HepG2 (cell line): ENCODE data around the gene KISS1. TPM values are rescaled to one million over a fixed set of nuclear protein-coding genes. Genes with fewer than 3 reads are reported as not detected.

Experiments used
- BCL6 ChIP-seq: IDR thresholded peaks from 2 replicates; pipeline ENCODE4 v1.6.1; 2016; ENCODE audit warnings: missing genetic modification reagents, missing compliant biosample characterization
- BHLHE40 ChIP-seq: IDR thresholded peaks from 2 replicates; pipeline ENCODE4 v1.6.1; 2011; ENCODE audit warnings: low read length, improper control_type of control experiment
- CREM ChIP-seq, 2 experiments: sonication (generic) in 1 of 2; formaldehyde crosslinking in 1 of 2; IDR thresholded peaks; 2 replicates each; pipeline versions ENCODE4 v1.4.0 to v1.6.1; 2016 to 2020; ENCODE audit warnings: antibody characterized with exemption in 1 of 2, mild to moderate bottlenecking in 1 of 2, missing genetic modification reagents in 1 of 2
- FOXJ3 ChIP-seq: sonication (generic); formaldehyde crosslinking; IDR thresholded peaks from 2 replicates; pipeline ENCODE4 v1.4.0; 2020; ENCODE audit warnings: missing genetic modification reagents, mild to moderate bottlenecking, borderline replicate concordance
- HNF1B ChIP-seq: sonication (generic); formaldehyde crosslinking; IDR thresholded peaks from 2 replicates; pipeline ENCODE4 v1.5.1; 2020; ENCODE audit warnings: mild to moderate bottlenecking, moderate library complexity, missing genetic modification reagents
- HOXA3 ChIP-seq: sonication (generic); formaldehyde crosslinking; IDR thresholded peaks from 2 replicates; pipeline ENCODE4 v1.5.0; 2020; ENCODE audit warnings: missing genetic modification reagents
- MIER3 ChIP-seq: IDR thresholded peaks from 2 replicates; pipeline ENCODE4 v1.6.1; 2016; ENCODE audit warnings: missing compliant biosample characterization, borderline replicate concordance
- MTF2 ChIP-seq: sonication (generic); formaldehyde crosslinking; IDR thresholded peaks from 2 replicates; pipeline ENCODE4 v1.5.0; 2020; ENCODE audit warnings: missing genetic modification reagents, borderline replicate concordance
- RAD21 ChIP-seq: fragments of 450-650 bp; formaldehyde crosslinking; IDR thresholded peaks from 2 replicates; pipeline ENCODE4 v1.5.0; 2020; ENCODE audit warnings: mild to moderate bottlenecking
- SRY ChIP-seq: sonication (generic); formaldehyde crosslinking; IDR thresholded peaks from 2 replicates; pipeline ENCODE4 v1.8.0; 2022; ENCODE audit warnings: mild to moderate bottlenecking, missing genetic modification reagents
- STAT5B ChIP-seq: sonication (generic); formaldehyde crosslinking; IDR thresholded peaks from 2 replicates; pipeline ENCODE4 v1.4.0; 2020; ENCODE audit warnings: missing genetic modification reagents
- TEAD3 ChIP-seq: optimal IDR thresholded peaks from 2 replicates; pipeline ENCODE3; 2016; ENCODE audit warnings: borderline replicate concordance
- ZNF207 ChIP-seq: fragments of 450-650 bp; IDR thresholded peaks from 2 replicates; pipeline ENCODE4 v1.6.1; 2016; ENCODE audit warnings: antibody characterized with exemption, borderline replicate concordance
- ZNF232 ChIP-seq: sonication (generic); formaldehyde crosslinking; IDR thresholded peaks from 2 replicates; pipeline ENCODE4 v1.4.0; 2020; ENCODE audit warnings: missing genetic modification reagents, borderline replicate concordance
- ZNF580 ChIP-seq: IDR thresholded peaks from 2 replicates; pipeline ENCODE4 v1.6.1; 2016; ENCODE audit warnings: low read depth, borderline replicate concordance
- ZNF737 ChIP-seq: sonication (generic); formaldehyde crosslinking; IDR thresholded peaks from 2 replicates; pipeline ENCODE4 v1.5.0; 2020; ENCODE audit warnings: missing genetic modification reagents, mild to moderate bottlenecking, borderline replicate concordance
- ZSCAN25 ChIP-seq: sonication (generic); formaldehyde crosslinking; IDR thresholded peaks from 2 replicates; pipeline ENCODE4 v1.8.0; 2022; ENCODE audit warnings: mild to moderate bottlenecking, missing genetic modification reagents
- polyA plus RNA-seq, 8 experiments: library from polyadenylated mRNA; depleted of rRNA in 3 of 8; stranded (reverse) in 7 of 8; unstranded in 1 of 8; fragments of >200 nt; fragmentation: Illumina TruSeq in 4 of 8; extraction: Trizol in 4 of 8; gene quantifications; 2 replicates each; pipeline versions ENCODE4 v1.2.1 to v1.2.3, GENCODE V29; 2011 to 2016; ENCODE audit warnings: low read depth in 4 of 8, missing spikeins in 1 of 8, mixed read lengths in 1 of 8; ENCODE audit not compliant: insufficient read depth in 1 of 8
- total RNA-seq, 5 experiments: library from RNA; depleted of rRNA; stranded (reverse); fragments of >200 nt; fragmentation: Illumina TruSeq; extraction: Trizol; gene quantifications; 2 replicates each; pipeline ENCODE4 v1.2.3, GENCODE V29; 2016; ENCODE audit warnings: low read depth in 1 of 5
- TF ChIP-seq, protein P1 (sequence below): sonication (generic); formaldehyde crosslinking; IDR thresholded peaks from 2 replicates; pipeline ENCODE4 v1.5.0; 2020; ENCODE audit warnings: mild to moderate bottlenecking, missing genetic modification reagents, borderline replicate concordance
- TF ChIP-seq, protein P2 (sequence below): sonication (generic); formaldehyde crosslinking; IDR thresholded peaks from 2 replicates; pipeline ENCODE4 v1.5.0; 2020; ENCODE audit warnings: mild to moderate bottlenecking, missing genetic modification reagents, borderline replicate concordance

Gene KISS1
- total and polyA plus RNA-seq, 2 of the 13 experiments (the other 11 are each of a cell fraction or from before 2014, with no cell fraction given), result 0.24 to 0.80 TPM

DNA sequence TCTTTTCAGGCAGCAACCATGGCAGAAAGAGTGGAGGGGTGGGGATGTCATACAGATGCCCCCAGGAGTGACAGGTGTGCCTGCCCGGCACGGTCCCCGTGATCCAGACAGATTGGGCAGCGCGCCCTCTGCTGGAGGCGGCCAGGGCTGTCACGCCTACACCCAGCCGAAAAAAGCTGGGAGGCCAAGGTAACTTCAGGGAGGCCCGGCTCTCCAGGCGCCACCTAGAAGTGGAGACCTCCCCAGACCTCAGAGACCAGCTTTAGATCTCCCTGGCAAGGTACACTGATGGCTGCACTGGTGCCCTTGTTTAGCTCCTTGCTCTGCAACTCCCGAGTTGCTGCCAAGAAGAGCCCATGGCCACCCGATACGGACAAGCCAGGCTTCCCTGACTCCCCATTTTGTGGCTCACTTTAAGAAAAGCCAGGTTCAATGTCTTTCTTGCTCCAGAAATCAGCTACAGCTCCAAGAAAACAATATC lies 10.9 kb upstream of the KISS1 start (continued):
- TF ChIP-seq TEAD3 (peak; percentile 34), SRY (CRISPR knock-in tag) (no peak), ZNF232 (CRISPR knock-in tag) (no peak), HOXA3 (CRISPR knock-in tag) (no peak), BHLHE40 (peak; percentile 40; the same call in 1 of the 2 replicates), STAT5B (CRISPR knock-in tag) (no peak), ZNF580 (no peak), FOXJ3 (CRISPR knock-in tag) (no peak), RAD21 (CRISPR knock-in tag) (peak; percentile 81), ZNF737 (no peak), BCL6 (CRISPR knock-in tag) (no peak), MIER3 (CRISPR knock-in tag) (no peak), MTF2 (no peak), HNF1B (CRISPR knock-in tag) (no peak; the same call in 1 of the 2 replicates), ZSCAN25 (no peak), ZNF207 (no peak), CREM (IDR thresholded peaks at IDR 0.05) (no peak), CREM (CRISPR knock-in tag; IDR thresholded peaks at IDR 0.05) (no peak)
- TF ChIP-seq, protein P1, sequence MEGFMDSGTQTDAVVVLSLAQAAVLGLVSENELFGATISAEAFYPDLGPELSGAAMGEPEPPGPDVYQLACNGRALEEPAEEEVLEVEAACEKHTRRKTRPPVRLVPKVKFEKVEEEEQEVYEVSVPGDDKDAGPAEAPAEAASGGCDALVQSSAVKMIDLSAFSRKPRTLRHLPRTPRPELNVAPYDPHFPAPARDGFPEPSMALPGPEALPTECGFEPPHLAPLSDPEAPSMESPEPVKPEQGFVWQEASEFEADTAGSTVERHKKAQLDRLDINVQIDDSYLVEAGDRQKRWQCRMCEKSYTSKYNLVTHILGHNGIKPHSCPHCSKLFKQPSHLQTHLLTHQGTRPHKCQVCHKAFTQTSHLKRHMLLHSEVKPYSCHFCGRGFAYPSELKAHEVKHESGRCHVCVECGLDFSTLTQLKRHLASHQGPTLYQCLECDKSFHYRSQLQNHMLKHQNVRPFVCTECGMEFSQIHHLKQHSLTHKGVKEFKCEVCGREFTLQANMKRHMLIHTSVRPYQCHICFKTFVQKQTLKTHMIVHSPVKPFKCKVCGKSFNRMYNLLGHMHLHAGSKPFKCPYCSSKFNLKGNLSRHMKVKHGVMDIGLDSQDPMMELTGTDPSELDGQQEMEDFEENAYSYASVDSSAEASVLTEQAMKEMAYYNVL (CRISPR knock-in tag), result no peak
- TF ChIP-seq, protein P2, sequence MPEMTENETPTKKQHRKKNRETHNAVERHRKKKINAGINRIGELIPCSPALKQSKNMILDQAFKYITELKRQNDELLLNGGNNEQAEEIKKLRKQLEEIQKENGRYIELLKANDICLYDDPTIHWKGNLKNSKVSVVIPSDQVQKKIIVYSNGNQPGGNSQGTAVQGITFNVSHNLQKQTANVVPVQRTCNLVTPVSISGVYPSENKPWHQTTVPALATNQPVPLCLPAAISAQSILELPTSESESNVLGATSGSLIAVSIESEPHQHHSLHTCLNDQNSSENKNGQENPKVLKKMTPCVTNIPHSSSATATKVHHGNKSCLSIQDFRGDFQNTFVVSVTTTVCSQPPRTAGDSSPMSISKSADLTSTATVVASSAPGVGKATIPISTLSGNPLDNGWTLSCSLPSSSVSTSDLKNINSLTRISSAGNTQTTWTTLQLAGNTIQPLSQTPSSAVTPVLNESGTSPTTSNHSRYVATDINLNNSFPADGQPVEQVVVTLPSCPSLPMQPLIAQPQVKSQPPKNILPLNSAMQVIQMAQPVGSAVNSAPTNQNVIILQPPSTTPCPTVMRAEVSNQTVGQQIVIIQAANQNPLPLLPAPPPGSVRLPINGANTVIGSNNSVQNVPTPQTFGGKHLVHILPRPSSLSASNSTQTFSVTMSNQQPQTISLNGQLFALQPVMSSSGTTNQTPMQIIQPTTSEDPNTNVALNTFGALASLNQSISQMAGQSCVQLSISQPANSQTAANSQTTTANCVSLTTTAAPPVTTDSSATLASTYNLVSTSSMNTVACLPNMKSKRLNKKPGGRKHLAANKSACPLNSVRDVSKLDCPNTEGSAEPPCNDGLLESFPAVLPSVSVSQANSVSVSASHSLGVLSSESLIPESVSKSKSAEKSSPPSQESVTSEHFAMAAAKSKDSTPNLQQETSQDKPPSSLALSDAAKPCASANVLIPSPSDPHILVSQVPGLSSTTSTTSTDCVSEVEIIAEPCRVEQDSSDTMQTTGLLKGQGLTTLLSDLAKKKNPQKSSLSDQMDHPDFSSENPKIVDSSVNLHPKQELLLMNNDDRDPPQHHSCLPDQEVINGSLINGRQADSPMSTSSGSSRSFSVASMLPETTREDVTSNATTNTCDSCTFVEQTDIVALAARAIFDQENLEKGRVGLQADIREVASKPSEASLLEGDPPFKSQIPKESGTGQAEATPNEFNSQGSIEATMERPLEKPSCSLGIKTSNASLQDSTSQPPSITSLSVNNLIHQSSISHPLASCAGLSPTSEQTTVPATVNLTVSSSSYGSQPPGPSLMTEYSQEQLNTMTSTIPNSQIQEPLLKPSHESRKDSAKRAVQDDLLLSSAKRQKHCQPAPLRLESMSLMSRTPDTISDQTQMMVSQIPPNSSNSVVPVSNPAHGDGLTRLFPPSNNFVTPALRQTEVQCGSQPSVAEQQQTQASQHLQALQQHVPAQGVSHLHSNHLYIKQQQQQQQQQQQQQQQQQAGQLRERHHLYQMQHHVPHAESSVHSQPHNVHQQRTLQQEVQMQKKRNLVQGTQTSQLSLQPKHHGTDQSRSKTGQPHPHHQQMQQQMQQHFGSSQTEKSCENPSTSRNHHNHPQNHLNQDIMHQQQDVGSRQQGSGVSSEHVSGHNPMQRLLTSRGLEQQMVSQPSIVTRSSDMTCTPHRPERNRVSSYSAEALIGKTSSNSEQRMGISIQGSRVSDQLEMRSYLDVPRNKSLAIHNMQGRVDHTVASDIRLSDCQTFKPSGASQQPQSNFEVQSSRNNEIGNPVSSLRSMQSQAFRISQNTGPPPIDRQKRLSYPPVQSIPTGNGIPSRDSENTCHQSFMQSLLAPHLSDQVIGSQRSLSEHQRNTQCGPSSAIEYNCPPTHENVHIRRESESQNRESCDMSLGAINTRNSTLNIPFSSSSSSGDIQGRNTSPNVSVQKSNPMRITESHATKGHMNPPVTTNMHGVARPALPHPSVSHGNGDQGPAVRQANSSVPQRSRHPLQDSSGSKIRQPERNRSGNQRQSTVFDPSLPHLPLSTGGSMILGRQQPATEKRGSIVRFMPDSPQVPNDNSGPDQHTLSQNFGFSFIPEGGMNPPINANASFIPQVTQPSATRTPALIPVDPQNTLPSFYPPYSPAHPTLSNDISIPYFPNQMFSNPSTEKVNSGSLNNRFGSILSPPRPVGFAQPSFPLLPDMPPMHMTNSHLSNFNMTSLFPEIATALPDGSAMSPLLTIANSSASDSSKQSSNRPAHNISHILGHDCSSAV (CRISPR knock-in tag), result no peak
